HEK293 (cell line): Measurements from ENCODE around the gene MRPS18A.
A peak's percentile ranks its signal among the peaks of the same experiment; 100 is the strongest.

Source experiments
- CTCF ChIA-PET: fragments of 350-600 bp; formaldehyde crosslinking; extraction: SDS; loops from one replicate; lab custom pipeline; 2021; ENCODE audit warnings: antibody characterized with exemption; lab: Yijun Ruan, JAX
- POLR2A ChIA-PET: fragments of 300-600 bp; formaldehyde crosslinking; extraction: SDS; loops from one replicate; lab custom pipeline; 2020; ENCODE audit warnings: antibody characterized with exemption, inconsistent platforms; lab: Yijun Ruan, JAX
- H3K27ac ChIP-seq: fragments of 200-500 bp; sonication (Bioruptor generic); 2 replicates; pipeline ENCODE4 v1.5.1; 2014; ENCODE audit warnings: low read depth, low read length, control low read depth, inconsistent platforms; ENCODE audit errors: extremely low read depth
- H3K36me3 ChIP-seq, 2 experiments: fragments of 200-500 bp in 1 of 2; sonication (Bioruptor generic) in 1 of 2; 1 replicate in 1 of 2; 2 replicates in 1 of 2; pipeline ENCODE4 v1.5.1; 2014 to 2017; ENCODE audit warnings: inconsistent platforms in 2 of 2, low read length in 2 of 2; ENCODE audit not compliant: control insufficient read depth in 2 of 2, insufficient read depth in 1 of 2
- H3K4me1 ChIP-seq: fragments of 200-500 bp; sonication (Bioruptor generic); 2 replicates; pipeline ENCODE4 v1.5.1; 2014; ENCODE audit warnings: mild to moderate bottlenecking, low read length, inconsistent platforms; ENCODE audit not compliant: control insufficient read depth, insufficient read depth
- H3K4me3 ChIP-seq: 2 replicates; pipeline ENCODE4 v1.5.1; 2011; ENCODE audit warnings: low read depth, mild to moderate bottlenecking, control low read depth, low read length, moderate library complexity
- H3K9me3 ChIP-seq: fragments of 200-500 bp; sonication (Bioruptor generic); 2 replicates; pipeline ENCODE4 v1.5.1; 2014; ENCODE audit warnings: low read depth, low read length, inconsistent platforms; ENCODE audit not compliant: control insufficient read depth, insufficient read depth
- PRDM10 ChIP-seq: fragments of 450-650 bp; formaldehyde crosslinking; IDR thresholded peaks from 2 replicates; pipeline ENCODE4 v1.5.1; 2016; ENCODE audit warnings: missing biosample characterization, missing genetic modification characterization
- PRDM4 ChIP-seq: fragments of 450-650 bp; formaldehyde crosslinking; IDR thresholded peaks from 2 replicates; pipeline ENCODE4 v1.5.1; 2017; ENCODE audit warnings: missing biosample characterization, missing genetic modification characterization
- SP2 ChIP-seq: fragments of 450-650 bp; formaldehyde crosslinking; IDR thresholded peaks from 2 replicates; pipeline ENCODE4 v1.5.1; 2016; ENCODE audit warnings: missing biosample characterization, missing genetic modification characterization
- YY1 ChIP-seq: fragments of 450-650 bp; formaldehyde crosslinking; IDR thresholded peaks from 2 replicates; pipeline ENCODE4 v1.5.1; 2018; ENCODE audit warnings: missing biosample characterization, missing genetic modification characterization
- ZBTB10 ChIP-seq: fragments of 450-650 bp; formaldehyde crosslinking; IDR thresholded peaks from 2 replicates; pipeline ENCODE4 v1.5.1; 2016; ENCODE audit warnings: missing biosample characterization, missing genetic modification characterization
- ZFP37 ChIP-seq: fragments of 450-650 bp; formaldehyde crosslinking; IDR thresholded peaks from 2 replicates; pipeline ENCODE4 v1.5.1; 2016; ENCODE audit warnings: missing biosample characterization, missing genetic modification characterization
- ZNF155 ChIP-seq: fragments of 450-650 bp; formaldehyde crosslinking; IDR thresholded peaks from 2 replicates; pipeline ENCODE4 v1.5.1; 2016; ENCODE audit warnings: missing biosample characterization, missing genetic modification characterization
- ZNF16 ChIP-seq: fragments of 450-650 bp; formaldehyde crosslinking; IDR thresholded peaks from 2 replicates; pipeline ENCODE4 v1.5.1; 2016; ENCODE audit warnings: low read depth, missing biosample characterization, missing genetic modification characterization
- ZNF24 ChIP-seq: fragments of 450-650 bp; formaldehyde crosslinking; IDR thresholded peaks from 2 replicates; pipeline ENCODE4 v1.5.1; 2016; ENCODE audit warnings: missing biosample characterization, missing genetic modification characterization
- ZNF350 ChIP-seq: fragments of 450-650 bp; formaldehyde crosslinking; IDR thresholded peaks from 2 replicates; pipeline ENCODE4 v1.5.0; 2017; ENCODE audit warnings: missing biosample characterization, mild to moderate bottlenecking, missing genetic modification characterization
- ZNF354C ChIP-seq: fragments of 450-650 bp; formaldehyde crosslinking; IDR thresholded peaks from 2 replicates; pipeline ENCODE4 v1.5.1; 2016; ENCODE audit warnings: missing biosample characterization, missing genetic modification characterization, low read depth, borderline replicate concordance
- ZNF394 ChIP-seq: fragments of 450-650 bp; formaldehyde crosslinking; IDR thresholded peaks from 2 replicates; pipeline ENCODE4 v1.5.1; 2016; ENCODE audit warnings: missing biosample characterization, missing genetic modification characterization, mild to moderate bottlenecking, moderate library complexity, borderline replicate concordance
- ZNF48 ChIP-seq: fragments of 450-650 bp; formaldehyde crosslinking; IDR thresholded peaks from 2 replicates; pipeline ENCODE4 v1.5.1; 2016; ENCODE audit warnings: missing biosample characterization, missing genetic modification characterization
- ZNF501 ChIP-seq: fragments of 450-650 bp; formaldehyde crosslinking; IDR thresholded peaks from 2 replicates; pipeline ENCODE4 v1.5.1; 2016; ENCODE audit warnings: missing biosample characterization, missing genetic modification characterization
- ZNF521 ChIP-seq: fragments of 450-650 bp; formaldehyde crosslinking; IDR thresholded peaks from 2 replicates; pipeline ENCODE4 v1.5.1; 2017; ENCODE audit warnings: missing biosample characterization, mild to moderate bottlenecking, missing genetic modification characterization
- ZNF585B ChIP-seq: fragments of 450-650 bp; formaldehyde crosslinking; IDR thresholded peaks from 2 replicates; pipeline ENCODE4 v1.5.1; 2016; ENCODE audit warnings: missing biosample characterization, missing genetic modification characterization
- ZNF785 ChIP-seq: fragments of 450-650 bp; formaldehyde crosslinking; IDR thresholded peaks from 2 replicates; pipeline ENCODE4 v1.5.1; 2016; ENCODE audit warnings: missing biosample characterization, missing genetic modification characterization
- ZNF791 ChIP-seq: fragments of 450-650 bp; formaldehyde crosslinking; IDR thresholded peaks from 2 replicates; pipeline ENCODE4 v1.5.1; 2016; ENCODE audit warnings: missing biosample characterization, missing genetic modification characterization
- ZNF792 ChIP-seq: fragments of 450-650 bp; formaldehyde crosslinking; IDR thresholded peaks from 2 replicates; pipeline ENCODE4 v1.5.1; 2016; ENCODE audit warnings: missing biosample characterization, missing genetic modification characterization
- TF ChIP-seq, protein P1 (sequence below): fragments of 450-650 bp; IDR thresholded peaks from 2 replicates; pipeline ENCODE4 v1.5.1; 2018; ENCODE audit warnings: missing biosample characterization, missing genetic modification characterization
- TF ChIP-seq, protein P2 (sequence below): fragments of 450-650 bp; formaldehyde crosslinking; conservative IDR thresholded peaks from 2 replicates; pipeline ENCODE4 v1.5.1; 2016; ENCODE audit warnings: low read depth, missing biosample characterization, missing genetic modification characterization
- TF ChIP-seq, protein P3 (sequence below): fragments of 450-650 bp; formaldehyde crosslinking; IDR thresholded peaks from 2 replicates; pipeline ENCODE4 v1.5.1; 2017; ENCODE audit warnings: missing biosample characterization, missing genetic modification characterization

MRPS18A gene

DNA sequence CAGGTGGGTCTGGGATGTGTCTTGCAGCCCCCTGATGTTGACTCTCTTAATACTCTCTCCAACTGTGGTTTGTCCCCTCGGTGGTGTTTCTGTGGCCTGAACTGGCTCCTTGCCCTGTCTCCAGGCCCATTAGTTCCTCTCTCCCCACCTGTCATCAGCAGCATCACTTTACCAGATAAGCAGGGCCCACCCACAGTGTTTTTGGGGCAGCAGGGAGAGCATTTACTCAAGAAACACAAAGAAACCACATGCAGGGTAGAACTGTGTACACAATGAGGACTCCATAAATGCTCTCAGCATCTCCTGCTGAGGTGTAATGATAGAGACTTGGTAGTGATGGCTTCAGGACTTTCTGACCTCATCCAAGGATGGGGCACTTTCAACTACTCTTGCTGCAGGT lies 20.2 kb upstream of the MRPS18A start:
- Histone ChIP-seq H3K4me3 (no peak overlapping the region), H3K36me3 (no peaks in the 10 kb centered on the region), H3K4me1 (peaks cover 19% of the 10 kb centered on the region), H3K27ac (no peak overlapping the region; the same call in 1 of the 2 replicates), H3K9me3 (no peaks in the 10 kb centered on the region)
- POLR2A ChIA-PET = no interaction called here
- CTCF ChIA-PET = interaction anchor here (0.7 kb wide), 1 partner anchor 62 kb away, joined by 3 read pairs; no protein-coding TSS in a partner anchor
- TF ChIP-seq ZNF792 (tag by site-specific recombination) (0 out of 2 replicates have a peak, but pooled peaks have one; percentile 70), ZNF501 (tag by site-specific recombination) (no peak), ZNF521 (tag by site-specific recombination) (no peak), ZFP37 (tag by site-specific recombination) (no peak), YY1 (tag by site-specific recombination) (no peak), PRDM4 (peak; percentile 66), SP2 (tag by site-specific recombination) (no peak), PRDM10 (peak; percentile 58), ZNF16 (no peak), ZNF394 (no peak), ZNF354C (no peak), ZNF155 (tag by site-specific recombination) (no peak), ZNF791 (no peak), ZNF24 (tag by site-specific recombination) (peak; percentile 93), ZNF48 (tag by site-specific recombination) (no peak), ZNF785 (tag by site-specific recombination) (no peak), ZBTB10 (tag by site-specific recombination) (no peak), ZNF585B (tag by site-specific recombination) (no peak), ZNF350 (tag by site-specific recombination) (no peak)
- TF ChIP-seq, protein P1, sequence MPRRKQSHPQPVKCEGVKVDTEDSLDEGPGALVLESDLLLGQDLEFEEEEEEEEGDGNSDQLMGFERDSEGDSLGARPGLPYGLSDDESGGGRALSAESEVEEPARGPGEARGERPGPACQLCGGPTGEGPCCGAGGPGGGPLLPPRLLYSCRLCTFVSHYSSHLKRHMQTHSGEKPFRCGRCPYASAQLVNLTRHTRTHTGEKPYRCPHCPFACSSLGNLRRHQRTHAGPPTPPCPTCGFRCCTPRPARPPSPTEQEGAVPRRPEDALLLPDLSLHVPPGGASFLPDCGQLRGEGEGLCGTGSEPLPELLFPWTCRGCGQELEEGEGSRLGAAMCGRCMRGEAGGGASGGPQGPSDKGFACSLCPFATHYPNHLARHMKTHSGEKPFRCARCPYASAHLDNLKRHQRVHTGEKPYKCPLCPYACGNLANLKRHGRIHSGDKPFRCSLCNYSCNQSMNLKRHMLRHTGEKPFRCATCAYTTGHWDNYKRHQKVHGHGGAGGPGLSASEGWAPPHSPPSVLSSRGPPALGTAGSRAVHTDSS (tag by site-specific recombination) = no peak
- TF ChIP-seq, protein P2, sequence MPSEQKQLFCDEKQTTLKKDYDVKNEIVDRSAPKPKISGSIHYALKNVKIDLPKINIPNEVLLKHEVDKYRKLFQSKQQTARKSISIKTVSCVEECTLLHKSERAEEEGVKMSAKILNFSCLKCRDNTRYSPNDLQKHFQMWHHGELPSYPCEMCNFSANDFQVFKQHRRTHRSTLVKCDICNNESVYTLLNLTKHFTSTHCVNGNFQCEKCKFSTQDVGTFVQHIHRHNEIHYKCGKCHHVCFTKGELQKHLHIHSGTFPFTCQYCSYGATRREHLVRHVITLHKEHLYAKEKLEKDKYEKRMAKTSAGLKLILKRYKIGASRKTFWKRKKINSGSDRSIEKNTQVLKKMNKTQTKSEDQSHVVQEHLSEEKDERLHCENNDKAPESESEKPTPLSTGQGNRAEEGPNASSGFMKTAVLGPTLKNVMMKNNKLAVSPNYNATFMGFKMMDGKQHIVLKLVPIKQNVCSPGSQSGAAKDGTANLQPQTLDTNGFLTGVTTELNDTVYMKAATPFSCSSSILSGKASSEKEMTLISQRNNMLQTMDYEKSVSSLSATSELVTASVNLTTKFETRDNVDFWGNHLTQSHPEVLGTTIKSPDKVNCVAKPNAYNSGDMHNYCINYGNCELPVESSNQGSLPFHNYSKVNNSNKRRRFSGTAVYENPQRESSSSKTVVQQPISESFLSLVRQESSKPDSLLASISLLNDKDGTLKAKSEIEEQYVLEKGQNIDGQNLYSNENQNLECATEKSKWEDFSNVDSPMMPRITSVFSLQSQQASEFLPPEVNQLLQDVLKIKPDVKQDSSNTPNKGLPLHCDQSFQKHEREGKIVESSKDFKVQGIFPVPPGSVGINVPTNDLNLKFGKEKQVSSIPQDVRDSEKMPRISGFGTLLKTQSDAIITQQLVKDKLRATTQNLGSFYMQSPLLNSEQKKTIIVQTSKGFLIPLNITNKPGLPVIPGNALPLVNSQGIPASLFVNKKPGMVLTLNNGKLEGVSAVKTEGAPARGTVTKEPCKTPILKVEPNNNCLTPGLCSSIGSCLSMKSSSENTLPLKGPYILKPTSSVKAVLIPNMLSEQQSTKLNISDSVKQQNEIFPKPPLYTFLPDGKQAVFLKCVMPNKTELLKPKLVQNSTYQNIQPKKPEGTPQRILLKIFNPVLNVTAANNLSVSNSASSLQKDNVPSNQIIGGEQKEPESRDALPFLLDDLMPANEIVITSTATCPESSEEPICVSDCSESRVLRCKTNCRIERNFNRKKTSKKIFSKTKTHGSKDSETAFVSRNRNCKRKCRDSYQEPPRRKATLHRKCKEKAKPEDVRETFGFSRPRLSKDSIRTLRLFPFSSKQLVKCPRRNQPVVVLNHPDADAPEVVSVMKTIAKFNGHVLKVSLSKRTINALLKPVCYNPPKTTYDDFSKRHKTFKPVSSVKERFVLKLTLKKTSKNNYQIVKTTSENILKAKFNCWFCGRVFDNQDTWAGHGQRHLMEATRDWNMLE (tag by site-specific recombination) = no peak
- TF ChIP-seq, protein P3, sequence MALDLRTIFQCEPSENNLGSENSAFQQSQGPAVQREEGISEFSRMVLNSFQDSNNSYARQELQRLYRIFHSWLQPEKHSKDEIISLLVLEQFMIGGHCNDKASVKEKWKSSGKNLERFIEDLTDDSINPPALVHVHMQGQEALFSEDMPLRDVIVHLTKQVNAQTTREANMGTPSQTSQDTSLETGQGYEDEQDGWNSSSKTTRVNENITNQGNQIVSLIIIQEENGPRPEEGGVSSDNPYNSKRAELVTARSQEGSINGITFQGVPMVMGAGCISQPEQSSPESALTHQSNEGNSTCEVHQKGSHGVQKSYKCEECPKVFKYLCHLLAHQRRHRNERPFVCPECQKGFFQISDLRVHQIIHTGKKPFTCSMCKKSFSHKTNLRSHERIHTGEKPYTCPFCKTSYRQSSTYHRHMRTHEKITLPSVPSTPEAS (tag by site-specific recombination) = no peak
